Endothelial cell of umbilical vein (primary cell): ENCODE measurements around the gene ST3GAL4. TPM values are rescaled to one million over a fixed set of nuclear protein-coding genes. Genes with fewer than 3 reads are reported as not detected.

Source experiments
- BruUV-seq: library from RNA; stranded (reverse); fragments of 400-500 nt; replicated peaks from 2 replicates; lab custom pipeline; 2021; lab: Mats Ljungman, UMichigan
- CTCF ChIA-PET: fragments of 300-600, 350-600 bp; sonication (Branson Sonifier 250); formaldehyde crosslinking; loops from one replicate; lab custom pipeline; 2021; ENCODE audit warnings: antibody characterized with exemption, inconsistent platforms; lab: Charles Lee
- POLR2A ChIA-PET: fragments of 300-600, 350-600 bp; sonication (Branson Sonifier 250); formaldehyde crosslinking; loops from one replicate; lab custom pipeline; 2021; ENCODE audit warnings: antibody characterized with exemption, inconsistent platforms; lab: Charles Lee
- DNase-seq: peaks from one replicate; pipeline ENCODE4 v3.0.0-alpha.2; 2011; ENCODE audit warnings: low read depth, low spot score
- FAIRE-seq: peaks from 2 replicates; lab custom pipeline; 2011; peaks lifted over from hg19 to GRCh38; lab: Jason Lieb, UNC
- H2AFZ ChIP-seq: 2 replicates; pipeline ENCODE4 v1.6.0; 2012; ENCODE audit warnings: low read depth, low read length, control low read depth, inconsistent platforms
- H3K27ac ChIP-seq: 2 replicates; pipeline ENCODE4 v1.5.1; 2011; ENCODE audit warnings: low read depth, mild to moderate bottlenecking, control low read depth, low read length, moderate library complexity; ENCODE audit not compliant: insufficient read depth
- H3K27me3 ChIP-seq, 2 experiments: 2 replicates each; pipeline versions ENCODE4 v1.6.0 to v1.6.1; 2011; ENCODE audit warnings: low read length in 2 of 2, mixed read lengths in 1 of 2; ENCODE audit not compliant: control insufficient read depth in 2 of 2, insufficient read depth in 2 of 2
- H3K36me3 ChIP-seq, 2 experiments: 2 replicates in 1 of 2; 3 replicates in 1 of 2; pipeline ENCODE4 v1.5.1; 2011; ENCODE audit warnings: low read length in 2 of 2, mild to moderate bottlenecking in 1 of 2, moderate library complexity in 1 of 2; ENCODE audit not compliant: control insufficient read depth in 2 of 2, insufficient read depth in 2 of 2; ENCODE audit errors: extremely low read depth in 1 of 2
- H3K4me1 ChIP-seq: 3 replicates; pipeline ENCODE4 v1.5.1; 2011; ENCODE audit warnings: mild to moderate bottlenecking, low read length; ENCODE audit not compliant: control insufficient read depth, insufficient read depth; ENCODE audit errors: extremely low read depth
- H3K4me2 ChIP-seq: 2 replicates; pipeline ENCODE4 v1.6.1; 2011; ENCODE audit warnings: low read length, control low read depth, mixed read lengths; ENCODE audit not compliant: insufficient read depth
- H3K4me3 ChIP-seq, 3 experiments: fragments of 200-600 bp in 1 of 3; sonication (generic), shearing (Covaris generic) in 1 of 3; replicated peaks in 1 of 3; 2 replicates each; pipeline ENCODE4 v1.5.1; 2011 to 2016; ENCODE audit warnings: control low read depth in 3 of 3, low read length in 3 of 3, mild to moderate bottlenecking in 2 of 3, inconsistent platforms in 1 of 3, low read depth in 1 of 3, moderate library complexity in 1 of 3; ENCODE audit not compliant: insufficient read depth in 1 of 3
- H3K79me2 ChIP-seq: 2 replicates; pipeline ENCODE4 v1.6.0; 2012; ENCODE audit warnings: low read length, inconsistent platforms; ENCODE audit not compliant: control insufficient read depth, insufficient read depth
- H3K9ac ChIP-seq: replicated peaks from 2 replicates; pipeline ENCODE3; 2011; ENCODE audit warnings: low read length, control low read depth; ENCODE audit not compliant: insufficient read depth; ENCODE audit errors: extremely low read depth
- H3K9me1 ChIP-seq: replicated peaks from 3 replicates; pipeline ENCODE4 v1.6.0; 2011; ENCODE audit warnings: mild to moderate bottlenecking, low read length; ENCODE audit not compliant: control insufficient read depth, insufficient read depth; ENCODE audit errors: extremely low read depth
- H3K9me3 ChIP-seq: replicated peaks from 2 replicates; pipeline ENCODE4 v1.5.1; 2012; ENCODE audit warnings: low read length, inconsistent platforms; ENCODE audit not compliant: control insufficient read depth, insufficient read depth
- H4K20me1 ChIP-seq: replicated peaks from 2 replicates; pipeline ENCODE3; 2011; ENCODE audit warnings: mild to moderate bottlenecking, low read length; ENCODE audit not compliant: control insufficient read depth, insufficient read depth; ENCODE audit errors: extremely low read depth
- EZH2 ChIP-seq: IDR thresholded peaks from 2 replicates; pipeline ENCODE4 v1.6.1; 2012; ENCODE audit warnings: borderline replicate concordance, low read depth, mild to moderate bottlenecking, moderate library complexity, low read length, inconsistent platforms; ENCODE audit not compliant: severe bottlenecking
- FOS ChIP-seq: IDR thresholded peaks from 2 replicates; pipeline ENCODE4 v1.6.1; 2011; ENCODE audit warnings: mild to moderate bottlenecking, low read length, moderate library complexity, borderline replicate concordance; ENCODE audit not compliant: insufficient read depth
- GATA2 ChIP-seq: IDR thresholded peaks from 2 replicates; pipeline ENCODE4 v1.7.0; 2011; ENCODE audit warnings: low read depth, mild to moderate bottlenecking, moderate library complexity, mixed read lengths, low read length; ENCODE audit not compliant: insufficient read length, insufficient read depth
- JUN ChIP-seq: IDR thresholded peaks from 2 replicates; pipeline ENCODE4 v1.6.1; 2011; ENCODE audit warnings: borderline replicate concordance, low read depth; ENCODE audit not compliant: insufficient read length, insufficient read depth
- MAX ChIP-seq: IDR thresholded peaks from 2 replicates; pipeline ENCODE4 v1.6.1; 2011; ENCODE audit not compliant: insufficient read depth, insufficient read length
- MYC ChIP-seq: IDR thresholded peaks from one replicate; pipeline ENCODE4 v1.6.1; 2011; ENCODE audit warnings: mild to moderate bottlenecking, low read depth, low read length
- POLR2A ChIP-seq: IDR thresholded peaks from 2 replicates; pipeline ENCODE4 v1.6.1; 2012; ENCODE audit warnings: low read depth, mild to moderate bottlenecking, control low read depth, low read length
- POLR2AphosphoS5 ChIP-seq: IDR thresholded peaks from 2 replicates; pipeline ENCODE4 v1.6.1; 2012; ENCODE audit warnings: low read depth, mild to moderate bottlenecking, control low read depth, low read length, moderate library complexity; ENCODE audit not compliant: insufficient read depth
- dilution Hi-C: fragments of 300-500 bp; cut with MboI; formaldehyde crosslinking; loops from one replicate; pipeline ENCODE4 v1.15.0; 2019; ENCODE audit warnings: low sequenced_read_pairs; ENCODE audit not compliant: extremely low pct_ligation_motif_present
- intact Hi-C: fragments of 100-400 bp; cut with micrococcal nuclease; formaldehyde crosslinking; loops from one replicate; pipeline ENCODE4 v1.10.0; 2022
- polyA plus RNA-seq, 4 experiments: library from polyadenylated mRNA; depleted of rRNA in 3 of 4; stranded (reverse) in 3 of 4; unstranded in 1 of 4; fragments of >200 nt; gene quantifications; 2 replicates each; pipeline versions ENCODE4 v1.2.1 to v1.2.3, GENCODE V29; 2011 to 2012; ENCODE audit warnings: missing spikeins in 1 of 4
- total RNA-seq: library from RNA; stranded (reverse); gene quantifications from 2 replicates; pipeline ENCODE4 v1.2.3, GENCODE V29; 2021
- TF ChIP-seq, protein P1 (sequence below), 2 donors: IDR thresholded peaks; 1 replicate in 1 of 2; 2 replicates in 1 of 2; pipeline ENCODE4 v1.5.1; 2011; ENCODE audit warnings: low read length in 2 of 2, mild to moderate bottlenecking in 2 of 2, moderate library complexity in 2 of 2, control low read depth in 1 of 2, inconsistent platforms in 1 of 2, low read depth in 1 of 2; ENCODE audit not compliant: insufficient read depth in 1 of 2; ENCODE audit errors: extremely low read depth in 1 of 2

Gene ST3GAL4
- total and polyA plus RNA-seq, 2 donors (not counting 3 experiments of a cell fraction or from before 2014, with no cell fraction given), result 17.7 to 19.4 TPM

DNA sequence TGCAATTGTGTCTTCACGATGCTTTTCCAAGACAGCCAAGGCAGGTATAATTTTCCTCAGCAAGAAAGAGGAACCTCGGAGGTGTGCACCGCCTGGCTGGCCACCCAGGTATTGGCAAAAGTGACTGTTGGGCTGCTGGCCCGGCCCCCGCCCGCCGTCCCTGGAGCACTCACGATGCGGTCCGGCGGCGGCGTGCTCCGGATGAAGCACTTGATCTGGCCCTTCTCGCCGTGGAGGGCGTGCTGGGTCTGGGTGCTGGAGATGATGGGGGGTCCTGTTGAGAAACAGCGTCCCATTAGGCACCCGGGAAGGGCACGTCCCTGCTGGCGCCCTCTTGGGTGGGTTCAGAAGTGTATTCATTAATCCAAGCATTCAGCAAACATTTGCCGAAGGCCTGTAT, 84.8 kb downstream of the ST3GAL4 start:
- H3K27me3 ChIP-seq, result no peaks in the 10 kb centered on the region
- H3K4me3 ChIP-seq, result no peak overlapping the region
- DNase-seq (no peak), FAIRE-seq (no peak)
- no TSS peak for BruUV-seq
- ChIA-PET POLR2A (no interaction called here), CTCF (interaction anchor here (0.6 to 10.1 kb wide), 25 partner anchors 10 to 1718 kb away, joined by 3 to 231 read pairs (median 5); partner anchors contain the start of gene DCPS)
- H4K20me1 ChIP-seq, result no peaks in the 10 kb centered on the region
- H3K9me3 ChIP-seq, result no peaks in the 10 kb centered on the region
- H3K36me3 ChIP-seq, result no peaks in the 10 kb centered on the region
- H2AFZ ChIP-seq, result no peak overlapping the region
- dilution Hi-C loops (no loop called here), intact Hi-C loops (loop anchor here (1.0 to 5.0 kb wide), 4 partner anchors 130 to 1591 kb away; no protein-coding TSS in a partner anchor)
- H3K79me2 ChIP-seq, result no peaks in the 10 kb centered on the region
- no peak overlapping the region for H3K4me2 ChIP-seq
- H3K9me1 ChIP-seq, result no peaks in the 10 kb centered on the region
- TF ChIP-seq JUN (no peak), POLR2AphosphoS5 (no peak), EZH2 (no peak), MYC (no peak), GATA2 (no peak), FOS (no peak), POLR2A (no peak), MAX (no peak)
- TF ChIP-seq, protein P1, sequence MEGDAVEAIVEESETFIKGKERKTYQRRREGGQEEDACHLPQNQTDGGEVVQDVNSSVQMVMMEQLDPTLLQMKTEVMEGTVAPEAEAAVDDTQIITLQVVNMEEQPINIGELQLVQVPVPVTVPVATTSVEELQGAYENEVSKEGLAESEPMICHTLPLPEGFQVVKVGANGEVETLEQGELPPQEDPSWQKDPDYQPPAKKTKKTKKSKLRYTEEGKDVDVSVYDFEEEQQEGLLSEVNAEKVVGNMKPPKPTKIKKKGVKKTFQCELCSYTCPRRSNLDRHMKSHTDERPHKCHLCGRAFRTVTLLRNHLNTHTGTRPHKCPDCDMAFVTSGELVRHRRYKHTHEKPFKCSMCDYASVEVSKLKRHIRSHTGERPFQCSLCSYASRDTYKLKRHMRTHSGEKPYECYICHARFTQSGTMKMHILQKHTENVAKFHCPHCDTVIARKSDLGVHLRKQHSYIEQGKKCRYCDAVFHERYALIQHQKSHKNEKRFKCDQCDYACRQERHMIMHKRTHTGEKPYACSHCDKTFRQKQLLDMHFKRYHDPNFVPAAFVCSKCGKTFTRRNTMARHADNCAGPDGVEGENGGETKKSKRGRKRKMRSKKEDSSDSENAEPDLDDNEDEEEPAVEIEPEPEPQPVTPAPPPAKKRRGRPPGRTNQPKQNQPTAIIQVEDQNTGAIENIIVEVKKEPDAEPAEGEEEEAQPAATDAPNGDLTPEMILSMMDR (IDR thresholded peaks at IDR 0.05; ENCODE audit: extremely low read depth in 1 of 2, insufficient read depth in 1 of 2, low read depth in 1 of 2, low read length in 2 of 2), result no peak
- no peak overlapping the region for H3K27ac ChIP-seq
- H3K9ac ChIP-seq, result no peak overlapping the region
- H3K4me1 ChIP-seq, result no peaks in the 10 kb centered on the region
